Fibroblast of skin of scalp (primary cell): ENCODE data around the gene HFM1. TPM values are rescaled to one million over a fixed set of nuclear protein-coding genes. Genes with fewer than 3 reads are reported as not detected.
"Not testable (repeated sequence)": the region's sequence is repeated elsewhere in the genome, so short reads cannot be mapped to it uniquely, and the experiment has no call there.

Experiments used
- DNase-seq: peaks from one replicate; pipeline ENCODE4 v3.0.0-alpha.2; 2013
- polyA plus RNA-seq, 2 experiments: library from polyadenylated mRNA; unstranded; fragments of 120-200 nt; gene quantifications; one replicate each; pipeline ENCODE4 v1.2.1, GENCODE V29; 2013; ENCODE audit not compliant: insufficient read length in 2 of 2

The HFM1 gene
- polyA plus RNA-seq (2013, experiment 1 of 2; ENCODE audit: insufficient read length), result 0.18 TPM
- polyA plus RNA-seq (2013, experiment 2 of 2; ENCODE audit: insufficient read length), result 0.26 TPM

GRCh38 chr1:91404151-91405012, at the start of gene HFM1:
TSS of gene HFM1 (minus strand) at chr1:91404837. CDS start at chr1:91401082, 3,755 bp downstream.
- DNase-seq, result peak; percentile 82

GRCh38 chr1:91454136-91454535, 49.5 kb upstream of the HFM1 start:
- no peak for DNase-seq

GRCh38 chr1:91450260-91450659, 45.6 kb upstream of the HFM1 start:
- no peak for DNase-seq

DNA sequence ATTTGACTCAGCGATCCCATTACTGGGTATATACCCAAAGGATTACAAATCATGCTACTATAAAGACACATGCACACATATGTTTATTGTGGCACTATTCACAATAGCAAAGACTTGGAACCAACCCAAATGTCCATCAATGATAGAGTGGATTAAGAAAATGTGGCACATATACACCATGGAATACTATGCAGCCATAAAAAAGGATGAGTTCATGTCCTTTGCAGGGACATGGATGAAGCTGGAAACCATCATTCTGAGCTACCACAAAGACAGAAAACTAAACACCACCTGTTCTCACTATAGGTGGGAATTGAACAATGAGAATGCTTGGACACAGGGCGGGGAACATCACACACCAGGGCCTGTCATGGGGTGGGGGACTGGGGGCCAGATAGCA, 43.1 kb upstream of the HFM1 start:
- not testable (repeated sequence) for DNase-seq

- DNase-seq, result not testable (repeated sequence)
Observed at GRCh38 chr1:91441980-91442379, 37.3 kb upstream of the HFM1 start.

DNA sequence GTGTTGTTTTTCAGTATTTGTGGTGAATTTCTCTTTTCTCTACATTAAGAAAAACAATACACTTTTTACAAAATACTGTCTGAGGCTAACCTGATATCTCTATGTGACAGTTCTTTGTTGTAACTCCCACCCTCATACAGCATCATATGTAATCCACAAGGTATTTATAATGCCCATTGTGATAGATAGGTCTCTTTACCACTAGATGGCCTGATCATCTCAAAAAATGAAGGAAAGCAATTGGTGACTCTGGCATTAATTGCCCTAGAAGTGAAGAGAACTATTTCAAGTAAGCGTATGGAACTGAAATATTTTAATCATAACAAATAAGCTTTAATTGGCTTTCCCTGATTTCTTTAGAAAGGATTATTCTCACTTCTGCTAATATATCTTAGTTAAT, 36.2 kb upstream of the HFM1 start:
- DNase-seq, result peak; percentile 11

DNA sequence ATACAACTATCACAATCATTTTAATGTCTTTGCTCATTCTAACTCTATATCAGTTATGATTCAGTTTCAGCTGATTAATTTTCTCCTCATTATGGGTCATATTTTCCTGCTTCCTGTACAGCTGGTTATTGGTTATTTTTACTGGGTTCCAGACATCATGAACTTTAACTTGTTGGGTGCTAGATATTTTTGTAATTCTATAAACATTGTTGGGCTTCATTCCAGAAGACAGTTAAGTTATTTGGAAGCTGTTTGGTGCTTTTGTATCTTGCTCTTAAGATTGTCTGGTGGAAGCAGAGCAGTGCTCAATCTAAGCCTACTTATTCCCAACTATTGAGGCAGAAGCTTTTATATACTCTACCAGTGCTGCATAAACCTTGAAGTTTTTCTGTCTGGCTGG, 34.4 kb upstream of the HFM1 start:
- DNase-seq, result no peak

GRCh38 chr1:91428182-91428798, 23.7 kb upstream of the HFM1 start:
- no peak for DNase-seq

DNA sequence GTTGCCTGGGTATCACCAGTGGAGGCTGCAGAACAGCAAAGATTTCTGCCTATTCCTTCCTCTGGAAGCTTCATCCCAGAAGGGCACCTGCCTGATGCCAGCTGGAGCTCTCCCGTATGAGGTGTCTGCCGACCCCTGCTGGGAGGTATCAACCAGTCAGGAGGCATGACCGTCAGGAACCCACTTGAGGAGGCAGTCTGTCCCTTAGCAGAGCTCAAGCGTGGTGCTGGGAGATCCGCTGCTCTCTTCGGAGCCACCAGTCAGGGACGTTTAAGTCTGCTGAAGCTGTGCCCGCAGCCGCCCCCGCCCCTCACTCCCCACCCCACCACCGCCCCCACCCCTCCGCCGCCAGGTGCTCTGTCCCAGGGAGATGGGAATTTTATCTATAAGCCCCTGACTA, 23.1 kb upstream of the HFM1 start:
- DNase-seq, result no peak

DNA sequence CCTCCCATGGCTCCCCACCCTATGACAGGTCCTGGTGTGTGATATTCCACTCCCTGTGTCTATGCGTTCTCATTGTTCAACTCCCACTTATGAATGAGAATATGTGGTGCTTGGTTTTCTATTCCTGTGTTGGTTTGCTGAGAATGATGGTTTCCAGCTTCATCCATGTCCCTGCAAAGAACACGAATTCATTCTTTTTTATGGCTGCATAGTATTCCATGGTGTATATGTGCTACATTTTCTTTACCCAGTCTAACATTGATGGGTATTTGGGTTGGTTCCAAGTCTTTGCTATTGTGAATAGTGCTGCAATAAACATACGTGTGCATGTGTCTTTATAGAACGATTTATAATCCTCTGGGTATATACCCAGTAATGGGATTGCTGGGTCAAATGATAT, 17.9 kb upstream of the HFM1 start:
- not testable (repeated sequence) for DNase-seq

- DNase-seq, result no peak
Observed at GRCh38 chr1:91412371-91412770, 7.7 kb upstream of the HFM1 start.

- DNase-seq, result peak; percentile 23
Observed at GRCh38 chr1:91406773-91407389, 2.2 kb upstream of the HFM1 start.

DNA sequence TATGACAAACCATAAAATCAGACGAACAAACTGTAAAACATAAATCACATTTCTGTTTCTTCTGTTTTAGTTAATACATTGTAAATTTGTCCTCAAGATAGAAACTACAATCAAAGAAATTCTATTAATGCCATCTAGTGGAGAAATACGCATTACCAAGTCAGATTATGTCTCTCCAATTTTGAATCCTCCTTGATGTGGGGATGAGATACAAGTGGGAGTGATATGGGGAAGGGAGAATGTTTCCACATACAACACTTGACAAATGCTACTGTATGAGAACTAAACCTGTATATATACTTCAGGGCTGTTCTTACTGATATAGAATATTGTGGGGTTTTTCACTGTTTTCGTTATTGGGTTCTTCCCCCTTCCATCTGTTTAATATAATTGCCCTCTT, 2.6 kb downstream of the HFM1 start:
- peak; percentile 32 for DNase-seq

DNA sequence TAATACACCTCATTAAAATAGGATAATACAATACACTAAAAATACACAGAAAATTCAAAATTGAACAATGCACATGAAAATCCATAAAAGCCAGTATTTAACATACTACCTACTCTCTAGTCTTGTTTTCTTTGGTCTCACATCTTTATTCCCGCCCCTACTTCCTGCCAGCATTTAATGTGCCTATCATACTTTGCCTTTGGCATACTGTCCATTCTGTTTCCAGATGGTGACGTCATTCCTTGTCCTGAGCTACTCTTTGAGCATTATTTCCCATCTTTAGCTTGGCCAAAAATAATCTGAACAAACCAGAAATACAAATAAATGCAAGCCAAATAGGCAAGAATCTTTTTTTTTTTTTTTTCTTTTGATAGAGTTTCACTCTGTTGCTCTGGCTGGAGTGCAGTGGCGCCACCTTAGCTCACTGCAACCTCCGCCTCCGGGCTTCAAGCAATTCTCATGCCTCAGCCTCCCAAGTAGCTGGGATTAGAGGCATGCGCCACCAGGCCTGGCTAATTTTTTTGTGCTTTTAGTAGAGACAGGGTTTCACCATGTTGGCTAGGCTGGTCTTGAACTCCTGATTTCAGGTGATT, 4.4 kb downstream of the HFM1 start:
- DNase-seq, result peak; percentile 20

DNA sequence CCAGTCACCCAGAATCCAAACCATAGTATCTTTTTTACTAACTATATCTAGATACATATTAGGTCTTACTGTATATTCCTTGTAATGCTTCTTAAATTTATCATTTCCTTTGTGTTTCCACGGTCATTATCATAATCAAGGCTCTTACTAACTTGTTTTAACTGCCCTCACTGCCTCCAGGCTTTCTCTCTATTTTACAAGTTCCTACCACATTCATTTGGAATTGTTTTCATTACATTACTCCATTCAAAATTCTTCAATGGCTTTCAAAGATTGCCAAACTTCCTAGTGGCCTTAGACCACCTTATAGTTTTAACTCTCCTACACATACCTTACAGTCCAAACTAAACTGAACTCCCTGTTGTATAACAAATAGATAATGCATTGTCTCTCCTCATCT, 6.3 kb downstream of the HFM1 start:
- DNase-seq, result no peak

DNA sequence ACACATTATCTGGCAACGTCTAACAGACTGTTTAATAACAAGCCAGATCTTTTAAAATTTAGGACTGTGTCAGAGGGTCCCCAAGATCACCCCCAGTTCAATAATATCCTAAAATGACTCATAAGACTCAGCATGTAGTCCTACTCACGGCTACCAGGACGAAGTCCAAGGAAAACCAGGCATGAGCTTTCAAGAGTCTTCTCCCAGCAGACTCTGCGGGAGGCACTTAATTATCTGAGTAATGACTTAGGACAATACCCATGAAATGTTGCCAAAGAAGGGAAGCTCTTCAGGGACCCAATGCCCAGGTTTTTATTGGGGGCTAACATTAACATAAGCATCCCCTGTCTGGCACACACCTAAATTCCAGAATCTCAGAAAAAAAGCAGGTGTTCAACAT, 7.0 kb downstream of the HFM1 start:
- no peak for DNase-seq

DNA sequence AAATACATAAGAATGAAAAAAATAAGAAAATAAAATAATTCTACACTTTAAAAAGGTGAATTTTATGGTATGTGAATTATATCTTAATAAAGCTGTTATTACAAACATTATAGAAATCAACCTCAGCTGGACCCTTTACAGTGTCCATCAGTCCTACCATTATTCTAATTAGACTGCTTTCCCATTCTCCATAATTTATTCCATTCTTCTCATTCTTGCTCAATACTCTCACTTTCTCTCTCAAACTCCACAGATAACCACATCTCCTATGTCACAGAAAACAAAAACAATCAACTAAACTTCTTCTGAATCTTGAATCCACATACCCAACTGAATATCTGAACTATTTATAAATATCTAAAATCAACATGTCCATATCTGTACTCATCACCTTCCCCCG, 11.6 kb downstream of the HFM1 start:
- no peak for DNase-seq

- DNase-seq, result no peak
Observed at GRCh38 chr1:91386109-91386508, 18.5 kb downstream of the HFM1 start.

- peak; percentile 84 for DNase-seq
Observed at GRCh38 chr1:91383456-91383855, 21.2 kb downstream of the HFM1 start.

- DNase-seq, result no peak
Observed at GRCh38 chr1:91381844-91382243, 22.8 kb downstream of the HFM1 start.

DNA sequence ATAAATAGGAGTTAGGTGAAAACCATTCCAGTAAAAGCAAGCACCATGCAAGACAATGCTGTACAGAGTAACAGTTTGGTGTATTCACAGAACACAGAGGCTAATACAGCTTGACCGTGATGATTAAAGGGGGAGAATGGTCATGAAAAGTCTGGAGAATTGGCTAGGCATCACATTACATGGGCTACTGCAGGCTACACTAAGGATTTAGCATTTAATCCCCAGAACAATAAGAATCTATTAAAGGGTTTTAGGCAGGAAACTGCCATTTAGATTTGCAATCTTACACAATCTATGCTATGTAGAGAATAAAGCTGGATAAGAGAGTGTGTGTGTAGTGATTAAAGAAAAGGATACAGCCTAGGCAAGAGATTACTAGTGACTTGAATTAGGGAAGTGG, 30.6 kb downstream of the HFM1 start:
- no peak for DNase-seq

GRCh38 chr1:91372230-91372629, 32.4 kb downstream of the HFM1 start:
- not testable (repeated sequence) for DNase-seq

- no peak for DNase-seq
Observed at GRCh38 chr1:91349524-91349923, 55.1 kb downstream of the HFM1 start.
